Endothelial cell of umbilical vein (primary cell): Measurements from ENCODE around the gene SRA1. TPM values are rescaled to one million over a fixed set of nuclear protein-coding genes. Genes with fewer than 3 reads are reported as not detected.

Experiments
- BruUV-seq: library from RNA; stranded (reverse); fragments of 400-500 nt; replicated peaks from 2 replicates; lab custom pipeline; 2021; lab: Mats Ljungman, UMichigan
- CTCF ChIA-PET: fragments of 300-600, 350-600 bp; sonication (Branson Sonifier 250); formaldehyde crosslinking; loops from one replicate; lab custom pipeline; 2021; ENCODE audit warnings: antibody characterized with exemption, inconsistent platforms; lab: Charles Lee
- POLR2A ChIA-PET: fragments of 300-600, 350-600 bp; sonication (Branson Sonifier 250); formaldehyde crosslinking; loops from one replicate; lab custom pipeline; 2021; ENCODE audit warnings: antibody characterized with exemption, inconsistent platforms; lab: Charles Lee
- DNase-seq: peaks from one replicate; pipeline ENCODE4 v3.0.0-alpha.2; 2011; ENCODE audit warnings: low read depth, low spot score
- FAIRE-seq: peaks from 2 replicates; lab custom pipeline; 2011; peaks lifted over from hg19 to GRCh38; lab: Jason Lieb, UNC
- H2AFZ ChIP-seq: 2 replicates; pipeline ENCODE4 v1.6.0; 2012; ENCODE audit warnings: low read depth, low read length, control low read depth, inconsistent platforms
- H3K27ac ChIP-seq: 2 replicates; pipeline ENCODE4 v1.5.1; 2011; ENCODE audit warnings: low read depth, mild to moderate bottlenecking, control low read depth, low read length, moderate library complexity; ENCODE audit not compliant: insufficient read depth
- H3K27me3 ChIP-seq, 2 experiments: 2 replicates each; pipeline versions ENCODE4 v1.6.0 to v1.6.1; 2011; ENCODE audit warnings: low read length in 2 of 2, mixed read lengths in 1 of 2; ENCODE audit not compliant: control insufficient read depth in 2 of 2, insufficient read depth in 2 of 2
- H3K36me3 ChIP-seq, 2 experiments: 2 replicates in 1 of 2; 3 replicates in 1 of 2; pipeline ENCODE4 v1.5.1; 2011; ENCODE audit warnings: low read length in 2 of 2, mild to moderate bottlenecking in 1 of 2, moderate library complexity in 1 of 2; ENCODE audit not compliant: control insufficient read depth in 2 of 2, insufficient read depth in 2 of 2; ENCODE audit errors: extremely low read depth in 1 of 2
- H3K4me1 ChIP-seq: 3 replicates; pipeline ENCODE4 v1.5.1; 2011; ENCODE audit warnings: mild to moderate bottlenecking, low read length; ENCODE audit not compliant: control insufficient read depth, insufficient read depth; ENCODE audit errors: extremely low read depth
- H3K4me2 ChIP-seq: 2 replicates; pipeline ENCODE4 v1.6.1; 2011; ENCODE audit warnings: low read length, control low read depth, mixed read lengths; ENCODE audit not compliant: insufficient read depth
- H3K4me3 ChIP-seq, 3 experiments: fragments of 200-600 bp in 1 of 3; sonication (generic), shearing (Covaris generic) in 1 of 3; replicated peaks in 1 of 3; 2 replicates each; pipeline ENCODE4 v1.5.1; 2011 to 2016; ENCODE audit warnings: control low read depth in 3 of 3, low read length in 3 of 3, mild to moderate bottlenecking in 2 of 3, inconsistent platforms in 1 of 3, low read depth in 1 of 3, moderate library complexity in 1 of 3; ENCODE audit not compliant: insufficient read depth in 1 of 3
- H3K79me2 ChIP-seq: 2 replicates; pipeline ENCODE4 v1.6.0; 2012; ENCODE audit warnings: low read length, inconsistent platforms; ENCODE audit not compliant: control insufficient read depth, insufficient read depth
- H3K9ac ChIP-seq: replicated peaks from 2 replicates; pipeline ENCODE3; 2011; ENCODE audit warnings: low read length, control low read depth; ENCODE audit not compliant: insufficient read depth; ENCODE audit errors: extremely low read depth
- H3K9me1 ChIP-seq: replicated peaks from 3 replicates; pipeline ENCODE4 v1.6.0; 2011; ENCODE audit warnings: mild to moderate bottlenecking, low read length; ENCODE audit not compliant: control insufficient read depth, insufficient read depth; ENCODE audit errors: extremely low read depth
- H3K9me3 ChIP-seq: replicated peaks from 2 replicates; pipeline ENCODE4 v1.5.1; 2012; ENCODE audit warnings: low read length, inconsistent platforms; ENCODE audit not compliant: control insufficient read depth, insufficient read depth
- H4K20me1 ChIP-seq: replicated peaks from 2 replicates; pipeline ENCODE3; 2011; ENCODE audit warnings: mild to moderate bottlenecking, low read length; ENCODE audit not compliant: control insufficient read depth, insufficient read depth; ENCODE audit errors: extremely low read depth
- CTCF ChIP-seq, 2 donors: IDR thresholded peaks; 1 replicate in 1 of 2; 2 replicates in 1 of 2; pipeline ENCODE4 v1.5.1; 2011; ENCODE audit warnings: low read length in 2 of 2, mild to moderate bottlenecking in 2 of 2, moderate library complexity in 2 of 2, control low read depth in 1 of 2, inconsistent platforms in 1 of 2, low read depth in 1 of 2; ENCODE audit not compliant: insufficient read depth in 1 of 2; ENCODE audit errors: extremely low read depth in 1 of 2
- EZH2 ChIP-seq: IDR thresholded peaks from 2 replicates; pipeline ENCODE4 v1.6.1; 2012; ENCODE audit warnings: borderline replicate concordance, low read depth, mild to moderate bottlenecking, moderate library complexity, low read length, inconsistent platforms; ENCODE audit not compliant: severe bottlenecking
- FOS ChIP-seq: IDR thresholded peaks from 2 replicates; pipeline ENCODE4 v1.6.1; 2011; ENCODE audit warnings: mild to moderate bottlenecking, low read length, moderate library complexity, borderline replicate concordance; ENCODE audit not compliant: insufficient read depth
- GATA2 ChIP-seq: IDR thresholded peaks from 2 replicates; pipeline ENCODE4 v1.7.0; 2011; ENCODE audit warnings: low read depth, mild to moderate bottlenecking, moderate library complexity, mixed read lengths, low read length; ENCODE audit not compliant: insufficient read length, insufficient read depth
- JUN ChIP-seq: IDR thresholded peaks from 2 replicates; pipeline ENCODE4 v1.6.1; 2011; ENCODE audit warnings: borderline replicate concordance, low read depth; ENCODE audit not compliant: insufficient read length, insufficient read depth
- MAX ChIP-seq: IDR thresholded peaks from 2 replicates; pipeline ENCODE4 v1.6.1; 2011; ENCODE audit not compliant: insufficient read depth, insufficient read length
- MYC ChIP-seq: IDR thresholded peaks from one replicate; pipeline ENCODE4 v1.6.1; 2011; ENCODE audit warnings: mild to moderate bottlenecking, low read depth, low read length
- POLR2A ChIP-seq: IDR thresholded peaks from 2 replicates; pipeline ENCODE4 v1.6.1; 2012; ENCODE audit warnings: low read depth, mild to moderate bottlenecking, control low read depth, low read length
- POLR2AphosphoS5 ChIP-seq: IDR thresholded peaks from 2 replicates; pipeline ENCODE4 v1.6.1; 2012; ENCODE audit warnings: low read depth, mild to moderate bottlenecking, control low read depth, low read length, moderate library complexity; ENCODE audit not compliant: insufficient read depth
- dilution Hi-C: fragments of 300-500 bp; cut with MboI; formaldehyde crosslinking; loops from one replicate; pipeline ENCODE4 v1.15.0; 2019; ENCODE audit warnings: low sequenced_read_pairs; ENCODE audit not compliant: extremely low pct_ligation_motif_present
- intact Hi-C: fragments of 100-400 bp; cut with micrococcal nuclease; formaldehyde crosslinking; loops from one replicate; pipeline ENCODE4 v1.10.0; 2022
- polyA plus RNA-seq, 4 experiments: library from polyadenylated mRNA; depleted of rRNA in 3 of 4; stranded (reverse) in 3 of 4; unstranded in 1 of 4; fragments of >200 nt; gene quantifications; 2 replicates each; pipeline versions ENCODE4 v1.2.1 to v1.2.3, GENCODE V29; 2011 to 2012; ENCODE audit warnings: missing spikeins in 1 of 4
- total RNA-seq: library from RNA; stranded (reverse); gene quantifications from 2 replicates; pipeline ENCODE4 v1.2.3, GENCODE V29; 2021

SRA1 gene
- total and polyA plus RNA-seq, 2 donors (not counting 3 experiments of a cell fraction or from before 2014, with no cell fraction given), result 17.6 to 19.7 TPM

GRCh38 chr5:140544986-140545385 lies 12.3 kb downstream of the SRA1 start:
- FAIRE-seq, result no peak
- dilution Hi-C loops, result no loop called here
- intact Hi-C loops, result no loop called here
- Histone ChIP-seq H3K9me1 (no peaks in the 10 kb centered on the region), H3K79me2 (no peaks in the 10 kb centered on the region), H3K27ac (no peak overlapping the region), H3K9ac (no peak overlapping the region), H3K27me3 (no peaks in the 10 kb centered on the region), H3K4me2 (no peak overlapping the region), H2AFZ (no peak overlapping the region), H4K20me1 (no peaks in the 10 kb centered on the region), H3K9me3 (no peaks in the 10 kb centered on the region), H3K4me1 (peaks cover 24% of the 10 kb centered on the region), H3K36me3 (peaks cover 5 to 7% of the 10 kb centered on the region in 2 experiments), H3K4me3 (no peak overlapping the region)
- CTCF ChIA-PET, result no interaction called here
- no TSS peak for BruUV-seq
- POLR2A ChIA-PET, result no interaction called here
- TF ChIP-seq JUN, result no peak
- no peak for TF ChIP-seq GATA2
- TF ChIP-seq POLR2A, result no peak
- TF ChIP-seq MYC, result no peak
- no peak for TF ChIP-seq MAX
- TF ChIP-seq POLR2AphosphoS5, result no peak
- TF ChIP-seq FOS, result no peak
- no peak for DNase-seq

GRCh38 chr5:140542972-140543371 lies 14.3 kb downstream of the SRA1 start:
- H3K79me2 ChIP-seq, result no peaks in the 10 kb centered on the region
- no peaks in the 10 kb centered on the region for H3K9me3 ChIP-seq
- no peak for TF ChIP-seq EZH2
- no peak for TF ChIP-seq CTCF (IDR thresholded peaks at IDR 0.05; ENCODE audit: extremely low read depth in 1 of 2, insufficient read depth in 1 of 2, low read depth in 1 of 2, low read length in 2 of 2)
- no peak for TF ChIP-seq JUN
- TF ChIP-seq MAX, result no peak
- no peak for TF ChIP-seq POLR2AphosphoS5
- TF ChIP-seq POLR2A, result no peak
- no peak for TF ChIP-seq GATA2
- TF ChIP-seq MYC, result no peak
- no peak for TF ChIP-seq FOS
- intact Hi-C loops, result no loop called here
- no peaks in the 10 kb centered on the region for H3K27me3 ChIP-seq
- BruUV-seq, result no TSS peak
- H3K36me3 ChIP-seq, result peaks cover 8 to 17% of the 10 kb centered on the region in 2 experiments
- H3K4me1 ChIP-seq, result peaks cover 8% of the 10 kb centered on the region
- H3K9ac ChIP-seq, result no peak overlapping the region
- no peak overlapping the region for H3K4me2 ChIP-seq
- FAIRE-seq (no peak), DNase-seq (no peak)
- ChIA-PET POLR2A (no interaction called here), CTCF (interaction anchor here (0.6 to 1.1 kb wide), 2 partner anchors 63 to 76 kb away, joined by 3 to 4 read pairs; no protein-coding TSS in a partner anchor)
- no peak overlapping the region for H2AFZ ChIP-seq
- dilution Hi-C loops, result no loop called here
- H3K4me3 ChIP-seq, result no peak overlapping the region
- no peaks in the 10 kb centered on the region for H3K9me1 ChIP-seq
- no peak overlapping the region for H3K27ac ChIP-seq
- no peaks in the 10 kb centered on the region for H4K20me1 ChIP-seq
